HepG2 (cell line): Measurements from ENCODE around the gene SLC9A1. TPM values are rescaled to one million over a fixed set of nuclear protein-coding genes. Genes with fewer than 3 reads are reported as not detected.
A peak's percentile ranks its signal among the peaks of the same experiment; 100 is the strongest.

ENCODE experiments used
- ATF7 ChIP-seq, 2 experiments: fragments of 450-650 bp in 1 of 2; sonication (generic) in 1 of 2; formaldehyde crosslinking in 1 of 2; IDR thresholded peaks; 2 replicates each; pipeline versions ENCODE4 v1.4.0 to v1.6.1; 2016 to 2020; ENCODE audit warnings: antibody characterized with exemption in 1 of 2, mild to moderate bottlenecking in 1 of 2, missing genetic modification reagents in 1 of 2
- GABPA ChIP-seq, 2 experiments: IDR thresholded peaks; 2 replicates each; pipeline ENCODE4 v1.6.1; 2011 to 2016; ENCODE audit warnings: low read depth in 2 of 2, low read length in 1 of 2, missing biosample characterization in 1 of 2, missing genetic modification characterization in 1 of 2
- HOXA3 ChIP-seq: sonication (generic); formaldehyde crosslinking; IDR thresholded peaks from 2 replicates; pipeline ENCODE4 v1.5.0; 2020; ENCODE audit warnings: missing genetic modification reagents
- IRX3 ChIP-seq: sonication (generic); formaldehyde crosslinking; IDR thresholded peaks from 2 replicates; pipeline ENCODE4 v1.8.1; 2023; ENCODE audit warnings: mild to moderate bottlenecking, low read depth, missing genetic modification reagents, borderline replicate concordance
- KAT8 ChIP-seq: IDR thresholded peaks from 2 replicates; pipeline ENCODE4 v1.6.1; 2016; ENCODE audit warnings: missing genetic modification reagents, missing compliant biosample characterization
- KDM2A ChIP-seq: sonication (generic); formaldehyde crosslinking; IDR thresholded peaks from 2 replicates; pipeline ENCODE4 v1.4.0; 2020; ENCODE audit warnings: low read depth, missing genetic modification reagents, borderline replicate concordance
- NRL ChIP-seq: sonication (generic); formaldehyde crosslinking; IDR thresholded peaks from 2 replicates; pipeline ENCODE4 v1.5.0; 2020; ENCODE audit warnings: missing genetic modification reagents, mild to moderate bottlenecking, moderate library complexity, borderline replicate concordance
- POLR2A ChIP-seq, 2 experiments: IDR thresholded peaks; 2 replicates each; pipeline ENCODE4 v1.6.1; 2011; ENCODE audit warnings: low read depth in 2 of 2, low read length in 2 of 2, mild to moderate bottlenecking in 1 of 2, moderate library complexity in 1 of 2; ENCODE audit not compliant: insufficient read depth in 1 of 2
- PTBP1 ChIP-seq: fragments of 200-400 bp; formaldehyde crosslinking; IDR thresholded peaks from 2 replicates; pipeline ENCODE4 v1.6.1; 2018; ENCODE audit warnings: low read length, low read depth; ENCODE audit not compliant: poor library complexity, severe bottlenecking
- RAD21 ChIP-seq: fragments of 450-650 bp; formaldehyde crosslinking; IDR thresholded peaks from 2 replicates; pipeline ENCODE4 v1.5.0; 2020; ENCODE audit warnings: mild to moderate bottlenecking
- RARG ChIP-seq: sonication (generic); formaldehyde crosslinking; IDR thresholded peaks from 2 replicates; pipeline ENCODE4 v1.4.0; 2020; ENCODE audit warnings: low read depth, mild to moderate bottlenecking, missing genetic modification reagents
- SIN3A ChIP-seq: IDR thresholded peaks from 2 replicates; pipeline ENCODE4 v1.6.1; 2011; ENCODE audit warnings: low read depth, mild to moderate bottlenecking, control low read depth, low read length, borderline replicate concordance
- SMAD3 ChIP-seq: sonication (generic); formaldehyde crosslinking; IDR thresholded peaks from 2 replicates; pipeline ENCODE4 v1.4.0; 2020; ENCODE audit warnings: missing genetic modification reagents
- TARDBP ChIP-seq: sonication (generic); formaldehyde crosslinking; IDR thresholded peaks from 2 replicates; pipeline ENCODE4 v1.8.0; 2022; ENCODE audit warnings: mild to moderate bottlenecking, missing genetic modification reagents
- ZNF225 ChIP-seq: sonication (generic); formaldehyde crosslinking; IDR thresholded peaks from 2 replicates; pipeline ENCODE4 v1.4.0; 2020; ENCODE audit warnings: mild to moderate bottlenecking, missing genetic modification reagents
- ZNF24 ChIP-seq: fragments of 450-650 bp; IDR thresholded peaks from 2 replicates; pipeline ENCODE4 v1.6.1; 2017; ENCODE audit warnings: antibody characterized with exemption, mild to moderate bottlenecking
- ZNF343 ChIP-seq: sonication (generic); formaldehyde crosslinking; IDR thresholded peaks from 2 replicates; pipeline ENCODE4 v1.4.0; 2020; ENCODE audit warnings: mild to moderate bottlenecking, missing genetic modification reagents
- ZNF44 ChIP-seq: sonication (generic); formaldehyde crosslinking; IDR thresholded peaks from 2 replicates; pipeline ENCODE4 v1.5.1; 2020; ENCODE audit warnings: mild to moderate bottlenecking, missing genetic modification reagents
- ZNF501 ChIP-seq: sonication (generic); formaldehyde crosslinking; IDR thresholded peaks from 2 replicates; pipeline ENCODE4 v1.5.1; 2020; ENCODE audit warnings: mild to moderate bottlenecking, moderate library complexity, missing genetic modification reagents
- ZNF607 ChIP-seq: sonication (generic); formaldehyde crosslinking; IDR thresholded peaks from 2 replicates; pipeline ENCODE4 v1.5.1; 2020; ENCODE audit warnings: missing genetic modification reagents, mild to moderate bottlenecking, borderline replicate concordance
- ZNF777 ChIP-seq: sonication (generic); formaldehyde crosslinking; IDR thresholded peaks from 2 replicates; pipeline ENCODE4 v1.4.0; 2020; ENCODE audit warnings: missing genetic modification reagents
- ZNF878 ChIP-seq: sonication (generic); formaldehyde crosslinking; IDR thresholded peaks from 2 replicates; pipeline ENCODE4 v1.8.1; 2023; ENCODE audit warnings: mild to moderate bottlenecking, missing genetic modification reagents, moderate library complexity
- ZSCAN20 ChIP-seq: sonication (generic); formaldehyde crosslinking; IDR thresholded peaks from 2 replicates; pipeline ENCODE4 v1.4.0; 2020; ENCODE audit warnings: missing genetic modification reagents, mild to moderate bottlenecking, borderline replicate concordance
- polyA plus RNA-seq, 8 experiments: library from polyadenylated mRNA; depleted of rRNA in 3 of 8; stranded (reverse) in 7 of 8; unstranded in 1 of 8; fragments of >200 nt; fragmentation: Illumina TruSeq in 4 of 8; extraction: Trizol in 4 of 8; gene quantifications; 2 replicates each; pipeline versions ENCODE4 v1.2.1 to v1.2.3, GENCODE V29; 2011 to 2016; ENCODE audit warnings: low read depth in 4 of 8, missing spikeins in 1 of 8, mixed read lengths in 1 of 8; ENCODE audit not compliant: insufficient read depth in 1 of 8
- total RNA-seq, 5 experiments: library from RNA; depleted of rRNA; stranded (reverse); fragments of >200 nt; fragmentation: Illumina TruSeq; extraction: Trizol; gene quantifications; 2 replicates each; pipeline ENCODE4 v1.2.3, GENCODE V29; 2016; ENCODE audit warnings: low read depth in 1 of 5
- TF ChIP-seq, protein P1 (sequence below): IDR thresholded peaks from 2 replicates; pipeline ENCODE4 v1.6.1; 2012; ENCODE audit warnings: inconsistent platforms
- TF ChIP-seq, protein P2 (sequence below): sonication (generic); formaldehyde crosslinking; IDR thresholded peaks from 2 replicates; pipeline ENCODE4 v1.4.0; 2020; ENCODE audit warnings: missing genetic modification reagents, borderline replicate concordance
- TF ChIP-seq, protein P3 (sequence below): sonication (generic); formaldehyde crosslinking; IDR thresholded peaks from 2 replicates; pipeline ENCODE4 v1.4.0; 2020; ENCODE audit warnings: mild to moderate bottlenecking, missing genetic modification reagents, borderline replicate concordance

Gene SLC9A1
- total and polyA plus RNA-seq, 2 of the 13 experiments (the other 11 are each of a cell fraction or from before 2014, with no cell fraction given), result 1.4 to 2.9 TPM

DNA sequence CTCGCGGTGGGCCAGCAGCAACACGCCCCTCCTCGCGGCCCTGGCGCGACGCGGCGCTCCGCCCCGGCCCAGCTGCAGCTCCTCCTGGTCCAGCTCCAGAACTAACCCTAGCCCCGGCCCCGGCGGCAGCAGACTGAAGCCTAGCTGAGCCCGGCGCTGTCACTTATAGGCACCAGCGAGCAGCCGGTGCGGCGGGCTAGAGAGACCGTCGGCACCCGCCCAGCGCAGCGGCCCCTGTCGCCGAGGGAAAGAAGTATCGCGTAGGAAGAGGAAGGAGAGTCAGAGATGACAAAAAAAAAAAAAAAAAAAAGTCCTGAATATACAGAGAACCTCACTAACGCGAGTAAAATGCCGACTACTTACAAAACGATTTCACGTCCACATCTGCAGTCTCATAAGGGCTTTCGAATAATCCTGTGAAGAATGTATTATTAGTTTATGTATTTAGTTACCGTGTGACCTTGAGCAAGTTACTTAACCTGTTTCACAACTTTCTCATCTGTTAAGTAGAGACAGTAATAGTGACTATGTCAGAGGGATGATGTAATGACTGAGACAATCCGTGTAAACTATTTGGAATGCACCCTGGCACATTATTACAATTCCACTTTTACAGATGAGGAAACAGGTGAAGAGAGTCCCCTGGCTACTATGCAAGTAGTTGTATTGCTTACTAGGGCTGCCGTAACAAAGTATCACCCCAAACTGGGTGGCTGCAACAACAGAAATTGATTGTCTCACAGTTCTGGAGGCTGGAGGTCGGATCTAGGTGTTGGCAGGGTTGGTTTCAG, at the start of gene SLC9A1 (continued):
- peak; percentile 99 for TF ChIP-seq POLR2A (IDR thresholded peaks at IDR 0.05; ENCODE audit: insufficient read depth in 1 of 2, low read depth in 2 of 2, low read length in 2 of 2)
- peak; percentile 88 for TF ChIP-seq HOXA3 (CRISPR knock-in tag)
- TF ChIP-seq ZNF607 (CRISPR knock-in tag), result peak; percentile 77
- no peak; the same call in none of the 2 replicates for TF ChIP-seq ZNF501
- peak; percentile 76 for TF ChIP-seq ATF7 (IDR thresholded peaks at IDR 0.05)
- peak; percentile 50 for TF ChIP-seq ATF7 (CRISPR knock-in tag; IDR thresholded peaks at IDR 0.05)
- peak; percentile 59 for TF ChIP-seq PTBP1
- TF ChIP-seq ZSCAN20 (CRISPR knock-in tag), result peak; percentile 95; the same call in 1 of the 2 replicates
- peak; percentile 65 for TF ChIP-seq RAD21 (CRISPR knock-in tag)
- TF ChIP-seq NRL, result peak; percentile 50; the same call in 1 of the 2 replicates
- TF ChIP-seq, protein P1, sequence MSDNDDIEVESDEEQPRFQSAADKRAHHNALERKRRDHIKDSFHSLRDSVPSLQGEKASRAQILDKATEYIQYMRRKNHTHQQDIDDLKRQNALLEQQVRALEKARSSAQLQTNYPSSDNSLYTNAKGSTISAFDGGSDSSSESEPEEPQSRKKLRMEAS, result peak; percentile 41; the same call in 1 of the 2 replicates
- peak; percentile 98 for TF ChIP-seq SMAD3 (CRISPR knock-in tag)
- TF ChIP-seq ZNF878 (CRISPR knock-in tag), result peak; percentile 75; the same call in 1 of the 2 replicates
- TF ChIP-seq RARG (CRISPR knock-in tag), result no peak
- TF ChIP-seq KAT8 (CRISPR knock-in tag), result peak; percentile 95
- peak; percentile 72; the same call in 1 of the 2 replicates for TF ChIP-seq ZNF777
- TF ChIP-seq ZNF24, result 0 out of 2 replicates have a peak, but pooled peaks have one; percentile 20
- 0 out of 2 replicates have a peak, but pooled peaks have one; percentile 78 for TF ChIP-seq IRX3 (CRISPR knock-in tag)
- TF ChIP-seq TARDBP (CRISPR knock-in tag), result peak; percentile 71; the same call in 1 of the 2 replicates
- TF ChIP-seq ZNF44 (CRISPR knock-in tag), result no peak
- TF ChIP-seq, protein P2, sequence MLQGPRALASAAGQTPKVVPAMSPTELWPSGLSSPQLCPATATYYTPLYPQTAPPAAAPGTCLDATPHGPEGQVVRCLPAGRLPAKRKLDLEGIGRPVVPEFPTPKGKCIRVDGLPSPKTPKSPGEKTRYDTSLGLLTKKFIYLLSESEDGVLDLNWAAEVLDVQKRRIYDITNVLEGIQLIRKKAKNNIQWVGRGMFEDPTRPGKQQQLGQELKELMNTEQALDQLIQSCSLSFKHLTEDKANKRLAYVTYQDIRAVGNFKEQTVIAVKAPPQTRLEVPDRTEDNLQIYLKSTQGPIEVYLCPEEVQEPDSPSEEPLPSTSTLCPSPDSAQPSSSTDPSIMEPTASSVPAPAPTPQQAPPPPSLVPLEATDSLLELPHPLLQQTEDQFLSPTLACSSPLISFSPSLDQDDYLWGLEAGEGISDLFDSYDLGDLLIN, result peak; percentile 44; the same call in 1 of the 2 replicates
- peak; percentile 90; the same call in 1 of the 2 replicates for TF ChIP-seq SIN3A
- TF ChIP-seq ZNF343, result peak; percentile 92; the same call in 1 of the 2 replicates
- TF ChIP-seq, protein P3, sequence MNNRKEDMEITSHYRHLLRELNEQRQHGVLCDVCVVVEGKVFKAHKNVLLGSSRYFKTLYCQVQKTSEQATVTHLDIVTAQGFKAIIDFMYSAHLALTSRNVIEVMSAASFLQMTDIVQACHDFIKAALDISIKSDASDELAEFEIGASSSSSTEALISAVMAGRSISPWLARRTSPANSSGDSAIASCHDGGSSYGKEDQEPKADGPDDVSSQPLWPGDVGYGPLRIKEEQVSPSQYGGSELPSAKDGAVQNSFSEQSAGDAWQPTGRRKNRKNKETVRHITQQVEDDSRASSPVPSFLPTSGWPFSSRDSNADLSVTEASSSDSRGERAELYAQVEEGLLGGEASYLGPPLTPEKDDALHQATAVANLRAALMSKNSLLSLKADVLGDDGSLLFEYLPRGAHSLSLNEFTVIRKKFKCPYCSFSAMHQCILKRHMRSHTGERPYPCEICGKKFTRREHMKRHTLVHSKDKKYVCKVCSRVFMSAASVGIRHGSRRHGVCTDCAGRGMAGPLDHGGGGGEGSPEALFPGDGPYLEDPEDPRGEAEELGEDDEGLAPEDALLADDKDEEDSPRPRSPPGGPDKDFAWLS (CRISPR knock-in tag), result no peak
- no peak for TF ChIP-seq GABPA (IDR thresholded peaks at IDR 0.05; ENCODE audit: low read depth, low read length)
- TF ChIP-seq GABPA (CRISPR knock-in tag; IDR thresholded peaks at IDR 0.05; ENCODE audit: low read depth), result peak; percentile 62; the same call in 1 of the 2 replicates
- peak; percentile 89 for TF ChIP-seq KDM2A (CRISPR knock-in tag)
- TF ChIP-seq ZNF225 (CRISPR knock-in tag), result peak; percentile 94
